KBM-7 (cell line): ENCODE measurements around the gene KCNT2.
A peak's percentile ranks its signal among the peaks of the same experiment; 100 is the strongest.

Experiments used
- DNase-seq: peaks from one replicate; pipeline ENCODE4 v3.0.0-alpha.2; 2015
- in situ Hi-C: fragments of 300-500 bp; cut with MboI; formaldehyde crosslinking; loops from 2 replicates; pipeline ENCODE4 v1.14.3; 2020; ENCODE audit warnings: low sequenced_read_pairs, low pct_unique_long_range_greater_than_20kb, mixed read lengths

Gene KCNT2

GRCh38 chr1:196376630-196377328 lies 231.5 kb downstream of the KCNT2 start:
- in situ Hi-C loops = no loop called here
- no peak for DNase-seq

GRCh38 chr1:196373798-196374197 lies 234.4 kb downstream of the KCNT2 start:
- DNase-seq = no peak
- in situ Hi-C loops = loop anchor here (25.0 kb wide), 1 partner anchor 289 kb away; the partner anchor contains the start of gene CFH

- DNase-seq = peak; percentile 29
- in situ Hi-C loops = loop anchor here (25.0 kb wide), 1 partner anchor 289 kb away; the partner anchor contains the start of gene CFH
Observed at GRCh38 chr1:196372896-196373536, 235.2 kb downstream of the KCNT2 start.

- in situ Hi-C loops = loop anchor here (25.0 kb wide), 1 partner anchor 294 kb away; the partner anchor contains the start of gene CFH
- DNase-seq = no peak
Observed at GRCh38 chr1:196367838-196368237, 240.4 kb downstream of the KCNT2 start.

- no peak for DNase-seq
- in situ Hi-C loops = loop anchor here (25.0 kb wide), 1 partner anchor 295 kb away; the partner anchor contains the start of gene CFH
Observed at GRCh38 chr1:196366817-196367495, 241.3 kb downstream of the KCNT2 start.

GRCh38 chr1:196361112-196361714 lies 247.0 kb downstream of the KCNT2 start:
- no peak for DNase-seq
- in situ Hi-C loops = loop anchor here (25.0 kb wide), 1 partner anchor 301 kb away; the partner anchor contains the start of gene CFH

- in situ Hi-C loops = loop anchor here (25.0 kb wide), 1 partner anchor 304 kb away; the partner anchor contains the start of gene CFH
- no peak for DNase-seq
Observed at GRCh38 chr1:196357913-196358312, 250.3 kb downstream of the KCNT2 start.

- in situ Hi-C loops = loop anchor here (25.0 kb wide), 1 partner anchor 307 kb away; the partner anchor contains the start of gene CFH
- DNase-seq = peak; percentile 56
Observed at GRCh38 chr1:196355206-196355786, 252.9 kb downstream of the KCNT2 start.

- DNase-seq = no peak
- in situ Hi-C loops = no loop called here
Observed at GRCh38 chr1:196344453-196344852, 263.8 kb downstream of the KCNT2 start.

- in situ Hi-C loops = no loop called here
- no peak for DNase-seq
Observed at GRCh38 chr1:196324345-196324744, 283.9 kb downstream of the KCNT2 start.

GRCh38 chr1:196323869-196324268 lies 284.4 kb downstream of the KCNT2 start:
- in situ Hi-C loops = no loop called here
- no peak for DNase-seq

GRCh38 chr1:196319301-196319700 lies 288.9 kb downstream of the KCNT2 start:
- no peak for DNase-seq
- in situ Hi-C loops = no loop called here

GRCh38 chr1:196317535-196318522 lies 290.4 kb downstream of the KCNT2 start:
- in situ Hi-C loops = no loop called here
- DNase-seq = peak; percentile 60

GRCh38 chr1:196312739-196313138 lies 295.5 kb downstream of the KCNT2 start:
- no peak for DNase-seq
- in situ Hi-C loops = no loop called here

- peak; percentile 44 for DNase-seq
- in situ Hi-C loops = no loop called here
Observed at GRCh38 chr1:196309386-196309785, 298.9 kb downstream of the KCNT2 start.

GRCh38 chr1:196308176-196308575 lies 300.1 kb downstream of the KCNT2 start:
- DNase-seq = peak; percentile 4
- in situ Hi-C loops = no loop called here

- in situ Hi-C loops = no loop called here
Observed at GRCh38 chr1:196306421-196306820, 301.8 kb downstream of the KCNT2 start.

GRCh38 chr1:196305216-196305615 lies 303.0 kb downstream of the KCNT2 start:
- no peak for DNase-seq
- in situ Hi-C loops = no loop called here

More at GRCh38 chr1:196306421-196306820, 301.8 kb downstream of the KCNT2 start:
- no peak for DNase-seq
